Body of pancreas (tissue), 4 donors: ENCODE measurements around the gene TSPEAR. TPM values are rescaled to one million over a fixed set of nuclear protein-coding genes. Genes with fewer than 3 reads are reported as not detected.
A peak's percentile ranks its signal among the peaks of the same experiment; 100 is the strongest.

Experiments used
- ATAC-seq: fragments of 150-250 bp; one replicate; pipeline ENCODE4 v1.9.1; 2016
- DNase-seq, 4 donors: peaks; one replicate each; pipeline ENCODE4 v3.0.0-alpha.2; 2019
- H3K27ac ChIP-seq, 4 donors: fragments of 200-600 bp; sonication (generic); 1 replicate in 3 of 4; 2 replicates in 1 of 4; pipeline versions ENCODE4 v1.5.1 to v1.6.1; 2016 to 2019; ENCODE audit warnings: mild to moderate bottlenecking in 1 of 4, mixed read lengths in 1 of 4, moderate library complexity in 1 of 4
- H3K27me3 ChIP-seq, 2 donors: fragments of 200-600 bp; sonication (generic); one replicate each; pipeline ENCODE4 v1.6.0; 2016; ENCODE audit warnings: mild to moderate bottlenecking in 1 of 2
- H3K36me3 ChIP-seq, 2 donors: fragments of 200-600 bp; sonication (generic); replicated peaks in 1 of 2; 2 replicates each; pipeline ENCODE4 v1.5.1; 2016; ENCODE audit warnings: low read depth in 2 of 2; ENCODE audit not compliant: insufficient read depth in 1 of 2
- H3K4me1 ChIP-seq: fragments of 200-600 bp; sonication (generic); one replicate; pipeline ENCODE4 v1.6.0; 2016
- H3K4me3 ChIP-seq, 2 donors: fragments of 200-600 bp; sonication (generic); 1 replicate in 1 of 2; 2 replicates in 1 of 2; pipeline ENCODE4 v1.5.1; 2016 to 2019
- H3K9me3 ChIP-seq, 3 donors: fragments of 200-600 bp; sonication (generic); 1 replicate in 2 of 3; 2 replicates in 1 of 3; pipeline ENCODE4 v1.5.1; 2016
- CTCF ChIP-seq, 7 experiments: fragments of 450-650 bp in 4 of 7; fragments of 200-600 bp in 3 of 7; sonication (generic) in 3 of 7; IDR thresholded peaks; one replicate each; pipeline ENCODE4 v1.5.1; 2016 to 2019; ENCODE audit warnings: antibody characterized with exemption in 7 of 7
- POLR2A ChIP-seq, 3 donors: fragments of 450-650 bp; IDR thresholded peaks; one replicate each; pipeline ENCODE4 v1.6.1; 2016; ENCODE audit warnings: antibody characterized with exemption in 3 of 3, mild to moderate bottlenecking in 2 of 3
- whole genome bisulfite sequencing, 2 donors: methylation state at CpG; one replicate each; pipeline ENCODE4 v1.1.5; 2017; 5-methylcytosine and 5-hydroxymethylcytosine counted together
- intact Hi-C: fragments of 100-400 bp; cut with DNase I; formaldehyde crosslinking; loops from one replicate; pipeline ENCODE4 v1.15.1; 2023
- total RNA-seq, 2 donors: library from RNA; depleted of rRNA; stranded (reverse); fragments of >200 nt; gene quantifications; one replicate each; pipeline ENCODE4 v1.1.0, GENCODE V29; 2016

TSPEAR gene
- total RNA-seq, 2 donors from 2014 or later = 0.52 TPM; not detected in 1

- Histone ChIP-seq H3K27ac (no peak overlapping the region), H3K27me3 (no peaks in the 10 kb centered on the region), H3K9me3 (no peaks in the 10 kb centered on the region), H3K4me3 (no peak overlapping the region), H3K36me3 (no peaks in the 10 kb centered on the region), H3K4me1 (no peaks in the 10 kb centered on the region)
- intact Hi-C loops = no loop called here
- DNase-seq (no peak), ATAC-seq (no peak)
- WGBS, 2 donors = 51 to 58% methylated on average over 7 of the region's 7 CpGs
- TF ChIP-seq POLR2A (IDR thresholded peaks at IDR 0.05) (no peak), CTCF (IDR thresholded peaks at IDR 0.05) (no peak)
These were observed 175.4 kb downstream of the TSPEAR start for GRCh38 chr21:44535963-44536362.

- Histone ChIP-seq H3K4me1 (no peaks in the 10 kb centered on the region), H3K27me3 (no peaks in the 10 kb centered on the region), H3K36me3 (no peaks in the 10 kb centered on the region), H3K4me3 (no peak overlapping the region), H3K27ac (no peak overlapping the region), H3K9me3 (no peaks in the 10 kb centered on the region)
- ATAC-seq (no peak), DNase-seq (no peak)
- TF ChIP-seq CTCF (IDR thresholded peaks at IDR 0.05) = no peak
- no peak for TF ChIP-seq POLR2A (IDR thresholded peaks at IDR 0.05)
- intact Hi-C loops = no loop called here
- WGBS, 2 donors = 81 to 86% methylated on average over 6 of the region's 6 CpGs
These were observed 176.7 kb downstream of the TSPEAR start for GRCh38 chr21:44534688-44535087.

GRCh38 chr21:44533891-44534627, 177.3 kb downstream of the TSPEAR start:
- no peak for ATAC-seq
- Histone ChIP-seq H3K4me1 (no peaks in the 10 kb centered on the region), H3K4me3 (no peak overlapping the region), H3K27ac (no peak overlapping the region), H3K27me3 (no peaks in the 10 kb centered on the region), H3K9me3 (no peaks in the 10 kb centered on the region), H3K36me3 (no peaks in the 10 kb centered on the region)
- TF ChIP-seq CTCF (IDR thresholded peaks at IDR 0.05) = no peak
- TF ChIP-seq POLR2A (IDR thresholded peaks at IDR 0.05) = no peak
- intact Hi-C loops = no loop called here
- peak in 1 of 4 donors; percentile 6 for DNase-seq
- 70 to 85% methylated on average over 12 to 13 of the region's 21 CpGs for WGBS, 2 donors

- intact Hi-C loops = no loop called here
- DNase-seq = peak in 1 of 4 donors; percentile 12
- no peak overlapping the region for H3K4me3 ChIP-seq
- no peak overlapping the region for H3K27ac ChIP-seq
- no peaks in the 10 kb centered on the region for H3K27me3 ChIP-seq
- TF ChIP-seq POLR2A (IDR thresholded peaks at IDR 0.05) (no peak), CTCF (IDR thresholded peaks at IDR 0.05) (no peak)
- no peak for ATAC-seq
- 76 to 78% methylated on average over 19 to 31 of the region's 37 CpGs for WGBS, 2 donors
- no peaks in the 10 kb centered on the region for H3K4me1 ChIP-seq
- H3K9me3 ChIP-seq = no peaks in the 10 kb centered on the region
- no peaks in the 10 kb centered on the region for H3K36me3 ChIP-seq
These were observed 178.1 kb downstream of the TSPEAR start for GRCh38 chr21:44533121-44533890.
